Measurements from ENCODE around the gene AP2B1. TPM values are rescaled to one million over a fixed set of nuclear protein-coding genes. Genes with fewer than 3 reads are reported as not detected.

Gene AP2B1
- total RNA-seq, 1 donor from 2014 or later = 145 TPM

DNA sequence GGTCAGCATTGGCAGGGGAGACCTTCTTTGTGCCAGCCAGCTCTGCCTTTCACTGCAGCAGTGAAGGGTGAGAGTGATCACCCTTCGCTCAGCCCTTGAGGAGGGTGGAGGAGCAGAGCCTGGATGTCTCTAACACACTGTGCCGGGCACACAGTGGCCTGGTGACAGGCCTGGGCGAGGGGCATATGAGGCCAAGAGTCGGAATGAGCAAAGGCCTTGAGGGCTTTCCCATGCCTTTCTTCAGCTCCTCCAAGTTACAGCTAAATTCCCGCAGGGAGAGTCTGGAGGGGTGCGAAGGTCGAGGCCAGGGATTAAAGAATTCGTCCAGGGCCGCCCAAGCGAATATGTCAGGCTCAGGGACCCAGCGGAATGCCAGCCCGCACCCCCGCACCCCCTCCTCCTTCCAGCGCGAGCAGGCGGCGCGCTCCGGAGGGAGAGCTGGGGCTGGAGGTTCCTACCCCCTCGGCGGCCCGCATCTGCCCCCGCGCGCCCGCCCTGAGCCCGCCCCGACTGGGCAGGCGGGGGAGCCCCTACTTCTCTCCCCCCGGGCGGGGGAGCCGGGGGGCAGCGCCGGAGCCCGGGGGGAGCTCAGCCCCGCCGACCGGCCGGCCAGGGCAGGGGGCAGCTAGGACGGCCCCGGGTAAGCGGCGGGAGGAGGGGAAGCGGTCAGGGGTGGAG is 144.3 kb downstream of the AP2B1 start, which contains the start of gene RASL10B:
TSS of gene RASL10B (plus strand) at position 401 of the 678 bp plus-strand sequence. CDS start 3,546 bp downstream, outside the sequence.
- H3K27me3 ChIP-seq (ENCODE audit: low read depth) = no peaks in the 10 kb centered on the region
- TF ChIP-seq, protein P1, sequence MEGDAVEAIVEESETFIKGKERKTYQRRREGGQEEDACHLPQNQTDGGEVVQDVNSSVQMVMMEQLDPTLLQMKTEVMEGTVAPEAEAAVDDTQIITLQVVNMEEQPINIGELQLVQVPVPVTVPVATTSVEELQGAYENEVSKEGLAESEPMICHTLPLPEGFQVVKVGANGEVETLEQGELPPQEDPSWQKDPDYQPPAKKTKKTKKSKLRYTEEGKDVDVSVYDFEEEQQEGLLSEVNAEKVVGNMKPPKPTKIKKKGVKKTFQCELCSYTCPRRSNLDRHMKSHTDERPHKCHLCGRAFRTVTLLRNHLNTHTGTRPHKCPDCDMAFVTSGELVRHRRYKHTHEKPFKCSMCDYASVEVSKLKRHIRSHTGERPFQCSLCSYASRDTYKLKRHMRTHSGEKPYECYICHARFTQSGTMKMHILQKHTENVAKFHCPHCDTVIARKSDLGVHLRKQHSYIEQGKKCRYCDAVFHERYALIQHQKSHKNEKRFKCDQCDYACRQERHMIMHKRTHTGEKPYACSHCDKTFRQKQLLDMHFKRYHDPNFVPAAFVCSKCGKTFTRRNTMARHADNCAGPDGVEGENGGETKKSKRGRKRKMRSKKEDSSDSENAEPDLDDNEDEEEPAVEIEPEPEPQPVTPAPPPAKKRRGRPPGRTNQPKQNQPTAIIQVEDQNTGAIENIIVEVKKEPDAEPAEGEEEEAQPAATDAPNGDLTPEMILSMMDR (IDR thresholded peaks at IDR 0.05) = no peak
- intact Hi-C loops (cut with DNase I) = no loop called here
- peak within 1 kb of the TSS; percentile 63 for H3K4me3 ChIP-seq
- DNase-seq (peak; percentile 60), ATAC-seq (peak; percentile 78 to 85)
- peaks cover 13% of the 10 kb centered on the region for H3K36me3 ChIP-seq
- no peaks in the 10 kb centered on the region for H3K9me3 ChIP-seq
- peaks cover 17% of the 10 kb centered on the region for H3K4me1 ChIP-seq
- H3K27ac ChIP-seq = no peak within 1 kb of the TSS

- ATAC-seq (peak; percentile 6 to 40), DNase-seq (no peak)
- no peak overlapping the region for H3K27ac ChIP-seq
- no peaks in the 10 kb centered on the region for H3K27me3 ChIP-seq (ENCODE audit: low read depth)
- H3K36me3 ChIP-seq = peaks cover 5% of the 10 kb centered on the region
- peaks cover 17% of the 10 kb centered on the region for H3K4me1 ChIP-seq
- H3K4me3 ChIP-seq = peak overlapping the region; percentile 63
- H3K9me3 ChIP-seq = no peaks in the 10 kb centered on the region
- intact Hi-C loops (cut with DNase I) = no loop called here
- TF ChIP-seq, protein P1 (IDR thresholded peaks at IDR 0.05) = no peak
Observed at GRCh38 chr17:35731917-35732805, 145.0 kb downstream of the AP2B1 start.

DNA sequence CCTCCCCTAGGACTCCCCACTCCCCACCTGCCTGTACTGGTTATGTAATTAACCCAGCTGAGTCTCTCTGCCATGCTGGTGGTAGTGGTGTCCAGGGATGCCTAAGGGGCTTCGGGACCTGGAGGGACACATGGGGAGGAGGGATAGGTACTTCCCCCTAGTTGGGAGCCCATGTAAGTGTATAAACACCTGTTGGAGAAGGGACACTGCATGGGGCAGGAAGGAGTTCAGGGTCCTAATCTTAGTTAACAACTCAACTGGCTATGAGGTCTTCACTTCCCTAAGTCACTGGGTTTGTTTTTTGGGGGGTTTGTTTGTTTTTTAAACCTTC is 145.6 kb downstream of the AP2B1 start:
- intact Hi-C loops (cut with DNase I) = no loop called here
- DNase-seq (no peak), ATAC-seq (no peak)
- Histone ChIP-seq H3K36me3 (no peaks in the 10 kb centered on the region), H3K4me3 (no peak overlapping the region), H3K9me3 (no peaks in the 10 kb centered on the region), H3K4me1 (peaks cover 17% of the 10 kb centered on the region), H3K27ac (no peak overlapping the region), H3K27me3 (ENCODE audit: low read depth) (no peaks in the 10 kb centered on the region)
- TF ChIP-seq, protein P1 (IDR thresholded peaks at IDR 0.05) = no peak

GRCh38 chr17:35733366-35733765 is 146.2 kb downstream of the AP2B1 start:
- DNase-seq = no peak
- no peak for ATAC-seq

GRCh38 chr17:35734396-35734795 is 147.3 kb downstream of the AP2B1 start:
- H3K4me3 ChIP-seq = no peak overlapping the region
- no peaks in the 10 kb centered on the region for H3K27me3 ChIP-seq (ENCODE audit: low read depth)
- H3K36me3 ChIP-seq = no peaks in the 10 kb centered on the region
- TF ChIP-seq, protein P1 (IDR thresholded peaks at IDR 0.05) = no peak
- ATAC-seq = no peak
- no peak for DNase-seq
- no peaks in the 10 kb centered on the region for H3K9me3 ChIP-seq
- peaks cover 17% of the 10 kb centered on the region for H3K4me1 ChIP-seq
- no peak overlapping the region for H3K27ac ChIP-seq
- intact Hi-C loops (cut with DNase I) = no loop called here

More at GRCh38 chr17:35733366-35733765, 146.2 kb downstream of the AP2B1 start:
- no peak overlapping the region for H3K4me3 ChIP-seq
- H3K4me1 ChIP-seq = peaks cover 17% of the 10 kb centered on the region
- TF ChIP-seq, protein P1 (IDR thresholded peaks at IDR 0.05) = no peak
- H3K27ac ChIP-seq = no peak overlapping the region
- intact Hi-C loops (cut with DNase I) = no loop called here
- no peaks in the 10 kb centered on the region for H3K9me3 ChIP-seq
- H3K36me3 ChIP-seq = no peaks in the 10 kb centered on the region
- H3K27me3 ChIP-seq (ENCODE audit: low read depth) = no peaks in the 10 kb centered on the region

Data from lower lobe of right lung (tissue), 2 donors.